ENCODE results near the gene DRC7. TPM values are rescaled to one million over a fixed set of nuclear protein-coding genes. Genes with fewer than 3 reads are reported as not detected.

The DRC7 gene
- polyA plus RNA-seq, 1 of the 3 experiments (the other 2 are of a cell fraction): 0.58 TPM

- no peaks in the 10 kb centered on the region for H3K79me2 ChIP-seq (ENCODE audit: insufficient read depth)
- H3K4me2 ChIP-seq: no peak overlapping the region
- no peaks in the 10 kb centered on the region for H3K9me3 ChIP-seq
- no peak overlapping the region for H2AFZ ChIP-seq (ENCODE audit: low read depth)
- TF ChIP-seq FOXJ3 (CRISPR knock-in tag; IDR thresholded peaks at IDR 0.05): no peak
- no peak for TF ChIP-seq EZH2phosphoT487 (IDR thresholded peaks at IDR 0.05; ENCODE audit: borderline replicate concordance, low read depth)
- no peak for TF ChIP-seq GATA2 (CRISPR knock-in tag; IDR thresholded peaks at IDR 0.05)
- H3K9me2 ChIP-seq: no peaks in the 10 kb centered on the region
- H3K4me1 ChIP-seq (ENCODE audit: control insufficient read depth in 1 of 2, insufficient read depth in 2 of 2, low read depth in 1 of 2, low read length in 1 of 2): no peaks in the 10 kb centered on the region; a peak in 1 of 4 replicates
- no peak overlapping the region for H3K27ac ChIP-seq (ENCODE audit: low read depth in 2 of 2, low read length in 1 of 2)
- H3K4me3 ChIP-seq (ENCODE audit: low read depth in 2 of 2, low read length in 1 of 2): no peak overlapping the region
- POLR2A ChIA-PET: no interaction called here
- no peaks in the 10 kb centered on the region for H3K36me3 ChIP-seq (replicated peaks in 1 of 2; ENCODE audit: control insufficient read depth in 1 of 2, insufficient read depth in 2 of 2, low read length in 1 of 2)
- CTCF ChIA-PET: interaction anchor here (2.0 kb wide), 1 partner anchor 138 kb away, joined by 7 read pairs; no protein-coding TSS in a partner anchor
- 82% methylated on average over 6 of the region's 6 CpGs for WGBS (ENCODE audit: low lambda C conversion rate)
- DNase-seq: no peak
- no peaks in the 10 kb centered on the region for H4K20me1 ChIP-seq (ENCODE audit: insufficient read depth)
- H3K9ac ChIP-seq: no peak overlapping the region
- H3K27me3 ChIP-seq (ENCODE audit: insufficient read depth): peaks cover 17% of the 10 kb centered on the region
- H3F3A ChIP-seq (replicated peaks; ENCODE audit: insufficient read depth): no peaks in the 10 kb centered on the region
Observed at GRCh38 chr16:57714047-57714446, 19.4 kb downstream of the DRC7 start.

GRCh38 chr16:57720142-57720575, 25.6 kb downstream of the DRC7 start:
- H3K9me3 ChIP-seq: no peaks in the 10 kb centered on the region
- POLR2A ChIA-PET: no interaction called here
- peak; percentile 65 for DNase-seq
- no peak overlapping the region for H3K9ac ChIP-seq
- no peaks in the 10 kb centered on the region for H4K20me1 ChIP-seq (ENCODE audit: insufficient read depth)
- CTCF ChIA-PET: interaction anchor here (0.7 to 1.5 kb wide), 3 partner anchors 9 to 129 kb away, joined by 3 to 5 read pairs (median 3); no protein-coding TSS in a partner anchor
- TF ChIP-seq FOXM1 (IDR thresholded peaks at IDR 0.05; ENCODE audit: low read depth): no peak
- TF ChIP-seq RAD21 (IDR thresholded peaks at IDR 0.05; ENCODE audit: low read length): peak; percentile 54
- no peak for TF ChIP-seq MXI1 (IDR thresholded peaks at IDR 0.05; ENCODE audit: low read depth, low read length)
- peak; percentile 69 for TF ChIP-seq CTCF (IDR thresholded peaks at IDR 0.05)
- peak; percentile 79 for TF ChIP-seq SMC3 (IDR thresholded peaks at IDR 0.05; ENCODE audit: low read depth, low read length)
- 100% methylated on average over 1 of the region's 3 CpGs for WGBS (ENCODE audit: low lambda C conversion rate)
- no peak overlapping the region for H2AFZ ChIP-seq (ENCODE audit: low read depth)
- no peak overlapping the region for H3K4me2 ChIP-seq
- no peaks in the 10 kb centered on the region for H3K36me3 ChIP-seq (replicated peaks in 1 of 2; ENCODE audit: control insufficient read depth in 1 of 2, insufficient read depth in 2 of 2, low read length in 1 of 2)
- peaks cover 0 to 7% of the 10 kb centered on the region in 2 experiments; a peak in 1 of 4 replicates for H3K4me1 ChIP-seq (ENCODE audit: control insufficient read depth in 1 of 2, insufficient read depth in 2 of 2, low read depth in 1 of 2, low read length in 1 of 2)
- H3K4me3 ChIP-seq (ENCODE audit: low read depth in 2 of 2, low read length in 1 of 2): no peak overlapping the region; a peak in 1 of 4 replicates
- no peaks in the 10 kb centered on the region for H3F3A ChIP-seq (replicated peaks; ENCODE audit: insufficient read depth)
- H3K9me2 ChIP-seq: no peaks in the 10 kb centered on the region
- peaks cover 8% of the 10 kb centered on the region for H3K27me3 ChIP-seq (ENCODE audit: insufficient read depth)
- H3K27ac ChIP-seq (ENCODE audit: low read depth in 2 of 2, low read length in 1 of 2): no peak overlapping the region
- H3K79me2 ChIP-seq (ENCODE audit: insufficient read depth): no peaks in the 10 kb centered on the region
